ENCODE results near the gene TENT4A. TPM values are rescaled to one million over a fixed set of nuclear protein-coding genes. Genes with fewer than 3 reads are reported as not detected.

The TENT4A gene
- total and polyA plus RNA-seq, 4 donors, result 4.1 to 37.0 (median 23.0) TPM

- DNase-seq, result no peak
- H3K4me1 ChIP-seq (ENCODE audit: control insufficient read depth in 1 of 2, insufficient read depth in 2 of 2, low read length in 2 of 2), result peaks cover 7% of the 10 kb centered on the region in 2 donors
- no peaks in the 10 kb centered on the region for H3K9me3 ChIP-seq (ENCODE audit: control insufficient read depth, low read length)
- no peak overlapping the region for H3K27ac ChIP-seq (ENCODE audit: low read depth in 1 of 2, low read length in 2 of 2)
- no peak for ATAC-seq (ENCODE audit: low FRiP score)
- intact Hi-C loops (cut with DNase I), result loop anchor here in 1 of 2 donors (10.0 kb wide), 3 partner anchors 262 to 1292 kb away; partner anchors contain the start of genes ICE1 and MED10
- H3K27me3 ChIP-seq (ENCODE audit: control insufficient read depth in 1 of 2, insufficient read depth in 2 of 2, low read length in 1 of 2), result no peaks in the 10 kb centered on the region
- no peak overlapping the region for H3K4me3 ChIP-seq (ENCODE audit: low read length in 2 of 2)
- no peaks in the 10 kb centered on the region for H3K36me3 ChIP-seq (ENCODE audit: control insufficient read depth in 1 of 2, insufficient read depth in 2 of 2, low read length in 1 of 2)
Observed at GRCh38 chr5:6717247-6717646, 4.0 kb downstream of the TENT4A start.

GRCh38 chr5:6717687-6718086, 4.5 kb downstream of the TENT4A start:
- Histone ChIP-seq H3K27me3 (ENCODE audit: control insufficient read depth in 1 of 2, insufficient read depth in 2 of 2, low read length in 1 of 2) (no peaks in the 10 kb centered on the region), H3K9me3 (ENCODE audit: control insufficient read depth, low read length) (no peaks in the 10 kb centered on the region), H3K27ac (ENCODE audit: low read depth in 1 of 2, low read length in 2 of 2) (no peak overlapping the region), H3K36me3 (ENCODE audit: control insufficient read depth in 1 of 2, insufficient read depth in 2 of 2, low read length in 1 of 2) (no peaks in the 10 kb centered on the region), H3K4me3 (ENCODE audit: low read length in 2 of 2) (no peak overlapping the region), H3K4me1 (ENCODE audit: control insufficient read depth in 1 of 2, insufficient read depth in 2 of 2, low read length in 2 of 2) (peaks cover 7% of the 10 kb centered on the region in 2 donors)
- intact Hi-C loops (cut with DNase I), result loop anchor here in 1 of 2 donors (10.0 kb wide), 3 partner anchors 263 to 1293 kb away; partner anchors contain the start of genes ICE1 and MED10
- DNase-seq (no peak), ATAC-seq (ENCODE audit: low FRiP score) (no peak)
- WGBS, 2 donors, result 48 to 54% methylated on average over 4 of the region's 4 CpGs

- no peaks in the 10 kb centered on the region for H3K9me3 ChIP-seq (ENCODE audit: control insufficient read depth, low read length)
- WGBS, 2 donors, result 61 to 64% methylated on average over 14 of the region's 14 CpGs
- peaks cover 7% of the 10 kb centered on the region in 2 donors for H3K4me1 ChIP-seq (ENCODE audit: control insufficient read depth in 1 of 2, insufficient read depth in 2 of 2, low read length in 2 of 2)
- DNase-seq, result no peak
- H3K4me3 ChIP-seq (ENCODE audit: low read length in 2 of 2), result no peak overlapping the region
- H3K27ac ChIP-seq (ENCODE audit: low read depth in 1 of 2, low read length in 2 of 2), result no peak overlapping the region
- H3K27me3 ChIP-seq (ENCODE audit: control insufficient read depth in 1 of 2, insufficient read depth in 2 of 2, low read length in 1 of 2), result no peaks in the 10 kb centered on the region
- intact Hi-C loops (cut with DNase I), result loop anchor here in 1 of 2 donors (10.0 kb wide), 3 partner anchors 263 to 1293 kb away; partner anchors contain the start of genes ICE1 and MED10
- no peaks in the 10 kb centered on the region for H3K36me3 ChIP-seq (ENCODE audit: control insufficient read depth in 1 of 2, insufficient read depth in 2 of 2, low read length in 1 of 2)
- no peak for ATAC-seq (ENCODE audit: low FRiP score)
Observed at GRCh38 chr5:6718161-6718681, 5.0 kb downstream of the TENT4A start.

- ATAC-seq (ENCODE audit: low FRiP score), result no peak
- intact Hi-C loops (cut with DNase I), result loop anchor here in 1 of 2 donors (10.0 kb wide), 3 partner anchors 264 to 1294 kb away; partner anchors contain the start of genes ICE1 and MED10
Observed at GRCh38 chr5:6718718-6719117, 5.5 kb downstream of the TENT4A start.

GRCh38 chr5:6719417-6719816, 6.2 kb downstream of the TENT4A start:
- no peak overlapping the region for H3K27ac ChIP-seq (ENCODE audit: low read depth in 1 of 2, low read length in 2 of 2)
- H3K4me3 ChIP-seq (ENCODE audit: low read length in 2 of 2), result no peak overlapping the region
- H3K9me3 ChIP-seq (ENCODE audit: control insufficient read depth, low read length), result no peaks in the 10 kb centered on the region
- ATAC-seq (ENCODE audit: low FRiP score), result no peak
- 82 to 88% methylated on average over 5 of the region's 5 CpGs for WGBS, 2 donors
- no peaks in the 10 kb centered on the region for H3K36me3 ChIP-seq (ENCODE audit: control insufficient read depth in 1 of 2, insufficient read depth in 2 of 2, low read length in 1 of 2)
- no peaks in the 10 kb centered on the region for H3K27me3 ChIP-seq (ENCODE audit: control insufficient read depth in 1 of 2, insufficient read depth in 2 of 2, low read length in 1 of 2)
- H3K4me1 ChIP-seq (ENCODE audit: control insufficient read depth in 1 of 2, insufficient read depth in 2 of 2, low read length in 2 of 2), result peaks cover 7% of the 10 kb centered on the region in 2 donors
- intact Hi-C loops (cut with DNase I), result loop anchor here in 1 of 2 donors (10.0 kb wide), 3 partner anchors 265 to 1295 kb away; partner anchors contain the start of genes ICE1 and MED10
- no peak for DNase-seq

More at GRCh38 chr5:6718718-6719117, 5.5 kb downstream of the TENT4A start:
- H3K27ac ChIP-seq (ENCODE audit: low read depth in 1 of 2, low read length in 2 of 2), result no peak overlapping the region
- no peaks in the 10 kb centered on the region for H3K9me3 ChIP-seq (ENCODE audit: control insufficient read depth, low read length)
- no peaks in the 10 kb centered on the region for H3K36me3 ChIP-seq (ENCODE audit: control insufficient read depth in 1 of 2, insufficient read depth in 2 of 2, low read length in 1 of 2)
- 28 to 41% methylated on average over 5 of the region's 5 CpGs for WGBS, 2 donors
- H3K4me1 ChIP-seq (ENCODE audit: control insufficient read depth in 1 of 2, insufficient read depth in 2 of 2, low read length in 2 of 2), result peaks cover 7% of the 10 kb centered on the region in 2 donors
- no peak overlapping the region for H3K4me3 ChIP-seq (ENCODE audit: low read length in 2 of 2)
- DNase-seq, result no peak
- no peaks in the 10 kb centered on the region for H3K27me3 ChIP-seq (ENCODE audit: control insufficient read depth in 1 of 2, insufficient read depth in 2 of 2, low read length in 1 of 2)

- Histone ChIP-seq H3K36me3 (ENCODE audit: control insufficient read depth in 1 of 2, insufficient read depth in 2 of 2, low read length in 1 of 2) (no peaks in the 10 kb centered on the region), H3K4me1 (ENCODE audit: control insufficient read depth in 1 of 2, insufficient read depth in 2 of 2, low read length in 2 of 2) (peaks cover 7% of the 10 kb centered on the region in 2 donors), H3K4me3 (ENCODE audit: low read length in 2 of 2) (no peak overlapping the region), H3K27me3 (ENCODE audit: control insufficient read depth in 1 of 2, insufficient read depth in 2 of 2, low read length in 1 of 2) (no peaks in the 10 kb centered on the region), H3K9me3 (ENCODE audit: control insufficient read depth, low read length) (no peaks in the 10 kb centered on the region), H3K27ac (ENCODE audit: low read depth in 1 of 2, low read length in 2 of 2) (no peak overlapping the region)
- ATAC-seq (ENCODE audit: low FRiP score) (no peak), DNase-seq (no peak)
- WGBS, 2 donors, result 60 to 66% methylated on average over 5 of the region's 5 CpGs
- intact Hi-C loops (cut with DNase I), result loop anchor here in 1 of 2 donors (10.0 kb wide), 3 partner anchors 265 to 1295 kb away; partner anchors contain the start of genes ICE1 and MED10
Observed at GRCh38 chr5:6719896-6720560, 6.8 kb downstream of the TENT4A start.

GRCh38 chr5:6720561-6720921, 7.3 kb downstream of the TENT4A start:
- DNase-seq (no peak), ATAC-seq (ENCODE audit: low FRiP score) (no peak)
- no peak overlapping the region for H3K4me3 ChIP-seq (ENCODE audit: low read length in 2 of 2)
- WGBS, 2 donors, result 78 to 79% methylated on average over 6 of the region's 6 CpGs
- no peak overlapping the region for H3K27ac ChIP-seq (ENCODE audit: low read depth in 1 of 2, low read length in 2 of 2)
- H3K27me3 ChIP-seq (ENCODE audit: control insufficient read depth in 1 of 2, insufficient read depth in 2 of 2, low read length in 1 of 2), result no peaks in the 10 kb centered on the region
- H3K9me3 ChIP-seq (ENCODE audit: control insufficient read depth, low read length), result no peaks in the 10 kb centered on the region
- intact Hi-C loops (cut with DNase I), result no loop called here
- peaks cover 7% of the 10 kb centered on the region in 2 donors for H3K4me1 ChIP-seq (ENCODE audit: control insufficient read depth in 1 of 2, insufficient read depth in 2 of 2, low read length in 2 of 2)
- H3K36me3 ChIP-seq (ENCODE audit: control insufficient read depth in 1 of 2, insufficient read depth in 2 of 2, low read length in 1 of 2), result no peaks in the 10 kb centered on the region

GRCh38 chr5:6721442-6721841, 8.2 kb downstream of the TENT4A start:
- 22 to 26% methylated on average over 4 of the region's 4 CpGs for WGBS, 2 donors
- H3K27ac ChIP-seq (ENCODE audit: low read depth in 1 of 2, low read length in 2 of 2), result peak overlapping the region; percentile 59 to 74
- ATAC-seq (ENCODE audit: low FRiP score) (no peak), DNase-seq (no peak)
- H3K4me3 ChIP-seq (ENCODE audit: low read length in 2 of 2), result no peak overlapping the region
- no peaks in the 10 kb centered on the region for H3K36me3 ChIP-seq (ENCODE audit: control insufficient read depth in 1 of 2, insufficient read depth in 2 of 2, low read length in 1 of 2)
- intact Hi-C loops (cut with DNase I), result no loop called here
- H3K27me3 ChIP-seq (ENCODE audit: control insufficient read depth in 1 of 2, insufficient read depth in 2 of 2, low read length in 1 of 2), result no peaks in the 10 kb centered on the region
- H3K9me3 ChIP-seq (ENCODE audit: control insufficient read depth, low read length), result no peaks in the 10 kb centered on the region
- peaks cover 7% of the 10 kb centered on the region in 2 donors for H3K4me1 ChIP-seq (ENCODE audit: control insufficient read depth in 1 of 2, insufficient read depth in 2 of 2, low read length in 2 of 2)

- Histone ChIP-seq H3K4me3 (ENCODE audit: low read length in 2 of 2) (peak overlapping the region; percentile 23 to 36), H3K4me1 (ENCODE audit: control insufficient read depth in 1 of 2, insufficient read depth in 2 of 2, low read length in 2 of 2) (peaks cover 5 to 7% of the 10 kb centered on the region in 2 donors), H3K36me3 (ENCODE audit: control insufficient read depth in 1 of 2, insufficient read depth in 2 of 2, low read length in 1 of 2) (no peaks in the 10 kb centered on the region), H3K27me3 (ENCODE audit: control insufficient read depth in 1 of 2, insufficient read depth in 2 of 2, low read length in 1 of 2) (no peaks in the 10 kb centered on the region), H3K27ac (ENCODE audit: low read depth in 1 of 2, low read length in 2 of 2) (peak overlapping the region; percentile 74 to 79), H3K9me3 (ENCODE audit: control insufficient read depth, low read length) (no peaks in the 10 kb centered on the region)
- 3 to 5% methylated on average over 6 of the region's 6 CpGs for WGBS, 2 donors
- intact Hi-C loops (cut with DNase I), result no loop called here
- ATAC-seq (ENCODE audit: low FRiP score) (peak; percentile 23), DNase-seq (no peak)
Observed at GRCh38 chr5:6722015-6722414, 8.8 kb downstream of the TENT4A start.

Measured in aorta (tissue), 5 donors.